Sigmoid colon (tissue), 4 donors: Measurements from ENCODE around the gene LAMC3.

Experiments
- EP300 ChIP-seq, 4 donors: sonication (generic); formaldehyde crosslinking; IDR thresholded peaks; one replicate each; pipeline ENCODE4 v1.6.1; 2017; ENCODE audit warnings: antibody characterized with exemption in 4 of 4
- POLR2A ChIP-seq, 2 donors: fragments of 450-650 bp; IDR thresholded peaks; one replicate each; pipeline ENCODE4 v1.6.1; 2016; ENCODE audit warnings: antibody characterized with exemption in 2 of 2, mild to moderate bottlenecking in 2 of 2, moderate library complexity in 2 of 2
- POLR2AphosphoS5 ChIP-seq, 4 donors: sonication (generic); formaldehyde crosslinking; IDR thresholded peaks; one replicate each; pipeline ENCODE4 v1.6.1; 2017; ENCODE audit warnings: antibody characterized with exemption in 4 of 4
- TF ChIP-seq, protein P1 (sequence below), 4 experiments: fragments of 450-650 bp in 3 of 4; fragments of 200-600 bp in 1 of 4; IDR thresholded peaks; one replicate each; pipeline ENCODE4 v1.5.1; 2016 to 2019; ENCODE audit warnings: antibody characterized with exemption in 4 of 4, mild to moderate bottlenecking in 3 of 4, moderate library complexity in 2 of 4

- TF ChIP-seq POLR2AphosphoS5 (IDR thresholded peaks at IDR 0.05) (no peak), POLR2A (IDR thresholded peaks at IDR 0.05) (no peak), EP300 (IDR thresholded peaks at IDR 0.05) (no peak)
- TF ChIP-seq, protein P1, sequence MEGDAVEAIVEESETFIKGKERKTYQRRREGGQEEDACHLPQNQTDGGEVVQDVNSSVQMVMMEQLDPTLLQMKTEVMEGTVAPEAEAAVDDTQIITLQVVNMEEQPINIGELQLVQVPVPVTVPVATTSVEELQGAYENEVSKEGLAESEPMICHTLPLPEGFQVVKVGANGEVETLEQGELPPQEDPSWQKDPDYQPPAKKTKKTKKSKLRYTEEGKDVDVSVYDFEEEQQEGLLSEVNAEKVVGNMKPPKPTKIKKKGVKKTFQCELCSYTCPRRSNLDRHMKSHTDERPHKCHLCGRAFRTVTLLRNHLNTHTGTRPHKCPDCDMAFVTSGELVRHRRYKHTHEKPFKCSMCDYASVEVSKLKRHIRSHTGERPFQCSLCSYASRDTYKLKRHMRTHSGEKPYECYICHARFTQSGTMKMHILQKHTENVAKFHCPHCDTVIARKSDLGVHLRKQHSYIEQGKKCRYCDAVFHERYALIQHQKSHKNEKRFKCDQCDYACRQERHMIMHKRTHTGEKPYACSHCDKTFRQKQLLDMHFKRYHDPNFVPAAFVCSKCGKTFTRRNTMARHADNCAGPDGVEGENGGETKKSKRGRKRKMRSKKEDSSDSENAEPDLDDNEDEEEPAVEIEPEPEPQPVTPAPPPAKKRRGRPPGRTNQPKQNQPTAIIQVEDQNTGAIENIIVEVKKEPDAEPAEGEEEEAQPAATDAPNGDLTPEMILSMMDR (IDR thresholded peaks at IDR 0.05): no peak
Observed at GRCh38 chr9:130981756-130982137, 27.2 kb upstream of the LAMC3 start.
